ENCODE results near the gene FUBP3.

GRCh38 chr9:130581766-130582165 lies 2.4 kb downstream of the FUBP3 start:
- TF ChIP-seq, protein P1, sequence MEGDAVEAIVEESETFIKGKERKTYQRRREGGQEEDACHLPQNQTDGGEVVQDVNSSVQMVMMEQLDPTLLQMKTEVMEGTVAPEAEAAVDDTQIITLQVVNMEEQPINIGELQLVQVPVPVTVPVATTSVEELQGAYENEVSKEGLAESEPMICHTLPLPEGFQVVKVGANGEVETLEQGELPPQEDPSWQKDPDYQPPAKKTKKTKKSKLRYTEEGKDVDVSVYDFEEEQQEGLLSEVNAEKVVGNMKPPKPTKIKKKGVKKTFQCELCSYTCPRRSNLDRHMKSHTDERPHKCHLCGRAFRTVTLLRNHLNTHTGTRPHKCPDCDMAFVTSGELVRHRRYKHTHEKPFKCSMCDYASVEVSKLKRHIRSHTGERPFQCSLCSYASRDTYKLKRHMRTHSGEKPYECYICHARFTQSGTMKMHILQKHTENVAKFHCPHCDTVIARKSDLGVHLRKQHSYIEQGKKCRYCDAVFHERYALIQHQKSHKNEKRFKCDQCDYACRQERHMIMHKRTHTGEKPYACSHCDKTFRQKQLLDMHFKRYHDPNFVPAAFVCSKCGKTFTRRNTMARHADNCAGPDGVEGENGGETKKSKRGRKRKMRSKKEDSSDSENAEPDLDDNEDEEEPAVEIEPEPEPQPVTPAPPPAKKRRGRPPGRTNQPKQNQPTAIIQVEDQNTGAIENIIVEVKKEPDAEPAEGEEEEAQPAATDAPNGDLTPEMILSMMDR (conservative IDR thresholded peaks at IDR 0.05; ENCODE audit: low read length), result no peak
- TF ChIP-seq EZH2phosphoT487 (IDR thresholded peaks at IDR 0.05; ENCODE audit: borderline replicate concordance), result no peak
